HG02840 (cell line): Measurements from ENCODE around the gene ARID1B.

Experiments used
- ATAC-seq: cut with Tn5 transposase; IDR thresholded peaks from one replicate; pipeline ENCODE4 v1.9.1; 2021; ENCODE audit warnings: mild to moderate bottlenecking, moderate library complexity, moderate number of reproducible peaks; ENCODE audit not compliant: unreplicated experiment, low FRiP score

Gene ARID1B

GRCh38 chr6:156776840-156777576 is at the start of gene ARID1B:
TSS of gene ARID1B (plus strand) at chr6:156777378. CDS start at chr6:156777681, 303 bp downstream.
- peak; percentile 45 for ATAC-seq

GRCh38 chr6:156727715-156728385 is 49.3 kb upstream of the ARID1B start:
- ATAC-seq = no peak

GRCh38 chr6:156729248-156729647 is 47.9 kb upstream of the ARID1B start:
- ATAC-seq = no peak

- ATAC-seq = no peak
Measured at GRCh38 chr6:156731396-156731795, 45.8 kb upstream of the ARID1B start.

- no peak for ATAC-seq
Measured at GRCh38 chr6:156735751-156736150, 41.4 kb upstream of the ARID1B start.

- no peak for ATAC-seq
Measured at GRCh38 chr6:156740604-156741003, 36.6 kb upstream of the ARID1B start.

- no peak for ATAC-seq
Measured at GRCh38 chr6:156741287-156742073, 35.7 kb upstream of the ARID1B start.

- no peak for ATAC-seq
Measured at GRCh38 chr6:156747715-156748114, 29.5 kb upstream of the ARID1B start.

GRCh38 chr6:156748504-156748903 is 28.7 kb upstream of the ARID1B start:
- no peak for ATAC-seq

GRCh38 chr6:156752666-156753301 is 24.4 kb upstream of the ARID1B start:
- ATAC-seq = no peak

- ATAC-seq = no peak
Measured at GRCh38 chr6:156756630-156757610, 20.3 kb upstream of the ARID1B start.

- ATAC-seq = no peak
Measured at GRCh38 chr6:156757849-156758248, 19.3 kb upstream of the ARID1B start.

GRCh38 chr6:156760377-156760776 is 16.8 kb upstream of the ARID1B start:
- no peak for ATAC-seq

- no peak for ATAC-seq
Measured at GRCh38 chr6:156762547-156762946, 14.6 kb upstream of the ARID1B start.

- no peak for ATAC-seq
Measured at GRCh38 chr6:156765117-156765516, 12.1 kb upstream of the ARID1B start.

- ATAC-seq = peak; percentile 88
Measured at GRCh38 chr6:156767603-156768467, 9.3 kb upstream of the ARID1B start.

GRCh38 chr6:156771047-156771446 is 6.1 kb upstream of the ARID1B start:
- ATAC-seq = no peak

GRCh38 chr6:156771761-156772160 is 5.4 kb upstream of the ARID1B start:
- ATAC-seq = no peak

- no peak for ATAC-seq
Measured at GRCh38 chr6:156773476-156773875, 3.7 kb upstream of the ARID1B start.
